Astrocyte of the spinal cord (primary cell): ENCODE data around the gene ACYP1.
A peak's percentile ranks its signal among the peaks of the same experiment; 100 is the strongest.
"Not testable (repeated sequence)": the region's sequence is repeated elsewhere in the genome, so short reads cannot be mapped to it uniquely, and the experiment has no call there.

ENCODE experiments used
- DNase-seq: peaks from one replicate; pipeline ENCODE4 v3.0.0; 2011; ENCODE audit warnings: low read depth, low spot score
- H3K4me3 ChIP-seq: 2 replicates; pipeline ENCODE4 v1.5.1; 2011; ENCODE audit warnings: low read depth, mild to moderate bottlenecking, low read length, moderate library complexity
- in situ Hi-C: cut with HindIII; loops from 2 replicates; pipeline ENCODE4 v1.10.0; 2017; ENCODE audit warnings: low sequenced_read_pairs
- TF ChIP-seq, protein P1 (sequence below): IDR thresholded peaks from 2 replicates; pipeline ENCODE4 v1.5.1; 2012; ENCODE audit warnings: low read depth, mild to moderate bottlenecking, low read length, inconsistent platforms

Gene ACYP1

DNA sequence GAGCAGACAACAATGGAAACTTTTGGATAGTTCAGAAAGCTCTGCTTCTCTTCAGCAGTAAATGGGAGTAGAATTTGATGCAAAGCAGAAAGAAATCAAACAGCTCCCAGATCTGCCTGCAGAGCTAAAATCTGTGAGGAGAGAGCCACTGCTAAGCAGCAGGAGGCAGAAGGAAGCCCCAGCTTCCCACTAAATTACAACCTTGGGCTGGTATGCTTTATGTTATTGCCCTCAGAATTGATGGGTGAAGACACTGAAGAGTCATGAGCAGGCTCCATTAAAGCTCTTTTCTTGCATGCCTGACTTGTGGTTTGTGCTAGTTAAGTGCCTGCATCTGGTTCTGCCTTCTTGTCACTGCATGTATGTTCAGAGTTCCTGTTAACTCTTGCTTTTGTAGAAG, 14.0 kb upstream of the ACYP1 start:
- TF ChIP-seq, protein P1, sequence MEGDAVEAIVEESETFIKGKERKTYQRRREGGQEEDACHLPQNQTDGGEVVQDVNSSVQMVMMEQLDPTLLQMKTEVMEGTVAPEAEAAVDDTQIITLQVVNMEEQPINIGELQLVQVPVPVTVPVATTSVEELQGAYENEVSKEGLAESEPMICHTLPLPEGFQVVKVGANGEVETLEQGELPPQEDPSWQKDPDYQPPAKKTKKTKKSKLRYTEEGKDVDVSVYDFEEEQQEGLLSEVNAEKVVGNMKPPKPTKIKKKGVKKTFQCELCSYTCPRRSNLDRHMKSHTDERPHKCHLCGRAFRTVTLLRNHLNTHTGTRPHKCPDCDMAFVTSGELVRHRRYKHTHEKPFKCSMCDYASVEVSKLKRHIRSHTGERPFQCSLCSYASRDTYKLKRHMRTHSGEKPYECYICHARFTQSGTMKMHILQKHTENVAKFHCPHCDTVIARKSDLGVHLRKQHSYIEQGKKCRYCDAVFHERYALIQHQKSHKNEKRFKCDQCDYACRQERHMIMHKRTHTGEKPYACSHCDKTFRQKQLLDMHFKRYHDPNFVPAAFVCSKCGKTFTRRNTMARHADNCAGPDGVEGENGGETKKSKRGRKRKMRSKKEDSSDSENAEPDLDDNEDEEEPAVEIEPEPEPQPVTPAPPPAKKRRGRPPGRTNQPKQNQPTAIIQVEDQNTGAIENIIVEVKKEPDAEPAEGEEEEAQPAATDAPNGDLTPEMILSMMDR: no peak
- H3K4me3 ChIP-seq: no peak overlapping the region
- in situ Hi-C loops: no loop called here
- DNase-seq: no peak

DNA sequence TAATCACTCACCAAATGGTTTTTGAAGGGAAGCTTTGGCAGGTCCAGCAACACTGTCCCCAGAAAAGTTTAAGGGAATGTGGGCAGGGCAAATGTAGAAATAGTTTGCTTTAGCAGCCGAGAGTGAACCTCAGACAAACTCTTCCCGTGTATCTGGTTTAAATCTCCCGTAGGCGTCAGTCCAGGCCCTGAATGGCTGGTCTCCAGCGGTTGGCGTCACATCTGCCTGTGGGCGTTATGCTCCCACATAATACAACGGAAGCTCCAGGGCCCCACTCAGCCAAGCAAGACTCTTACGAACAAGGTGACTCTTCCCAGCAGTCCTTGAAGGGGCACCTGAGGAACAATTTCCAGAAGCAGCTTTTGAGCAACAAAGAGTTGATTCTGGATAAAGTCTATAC, 6.6 kb upstream of the ACYP1 start:
- H3K4me3 ChIP-seq: no peak overlapping the region
- TF ChIP-seq, protein P1: no peak

DNA sequence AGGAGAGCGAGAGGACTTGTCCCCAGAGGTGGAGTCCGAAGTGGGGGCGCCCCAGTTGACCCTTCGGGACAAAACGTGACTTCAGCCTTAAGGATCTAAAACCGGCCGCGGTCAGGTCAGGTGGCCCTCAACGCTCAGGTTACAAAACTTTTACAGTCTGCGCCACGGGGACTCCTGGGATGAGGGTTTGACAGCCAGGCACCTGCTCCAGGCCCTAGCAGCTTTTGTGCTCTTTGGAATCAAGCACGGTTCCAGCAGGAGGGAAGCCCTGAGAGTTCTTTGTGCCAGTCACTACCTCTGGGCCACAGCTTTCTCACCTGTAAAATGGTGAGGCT, 6.0 kb upstream of the ACYP1 start:
- TF ChIP-seq, protein P1: no peak
- no peak for DNase-seq
- H3K4me3 ChIP-seq: peak overlapping the region; percentile 52
- in situ Hi-C loops: no loop called here

More for the DNA sequence above, 6.6 kb upstream of the ACYP1 start:
- no peak for DNase-seq
- in situ Hi-C loops: no loop called here

DNA sequence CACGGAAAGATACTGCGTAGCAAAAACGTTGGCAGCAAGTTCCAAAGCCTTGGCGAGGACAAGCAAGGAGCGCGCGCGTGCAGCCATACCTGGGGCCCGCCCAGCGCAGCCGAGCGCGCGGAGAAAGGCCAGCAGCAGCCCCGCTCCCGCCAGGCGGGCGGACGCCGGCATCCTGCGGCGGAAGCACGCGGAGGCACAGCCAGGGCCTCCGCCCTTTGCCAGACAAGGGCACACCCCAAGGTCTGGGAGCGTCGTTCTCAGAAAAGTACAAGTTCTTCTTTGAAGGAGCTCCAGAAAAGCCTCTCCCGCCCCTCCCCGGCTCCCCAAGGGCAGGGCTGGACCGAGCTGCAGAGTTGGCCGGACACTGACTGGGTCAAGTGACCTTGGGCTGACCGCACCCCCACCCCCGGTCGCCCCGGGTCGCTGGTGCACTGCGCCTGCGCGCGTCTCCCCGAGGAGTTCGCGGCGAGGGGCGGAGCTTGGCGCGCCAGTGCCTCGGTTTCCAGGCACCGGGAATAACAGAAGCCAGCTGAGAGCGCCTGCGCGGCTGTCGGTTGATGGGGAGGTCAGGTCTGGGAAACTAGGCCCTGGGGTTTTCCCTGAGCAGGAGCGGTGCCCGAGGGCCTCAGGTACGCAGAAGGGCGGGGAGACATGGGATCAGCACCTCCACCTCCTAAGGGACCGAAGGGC, 5.4 kb upstream of the ACYP1 start, which contains the start of gene ZC2HC1C:
Gene ZC2HC1C (plus strand): TSS at position 521 of the 690 bp plus-strand sequence. CDS start 933 bp downstream, outside the sequence.
- H3K4me3 ChIP-seq: peak within 1 kb of the TSS; percentile 52
- in situ Hi-C loops: no loop called here
- peak; percentile 85 for DNase-seq
- TF ChIP-seq, protein P1: no peak

DNA sequence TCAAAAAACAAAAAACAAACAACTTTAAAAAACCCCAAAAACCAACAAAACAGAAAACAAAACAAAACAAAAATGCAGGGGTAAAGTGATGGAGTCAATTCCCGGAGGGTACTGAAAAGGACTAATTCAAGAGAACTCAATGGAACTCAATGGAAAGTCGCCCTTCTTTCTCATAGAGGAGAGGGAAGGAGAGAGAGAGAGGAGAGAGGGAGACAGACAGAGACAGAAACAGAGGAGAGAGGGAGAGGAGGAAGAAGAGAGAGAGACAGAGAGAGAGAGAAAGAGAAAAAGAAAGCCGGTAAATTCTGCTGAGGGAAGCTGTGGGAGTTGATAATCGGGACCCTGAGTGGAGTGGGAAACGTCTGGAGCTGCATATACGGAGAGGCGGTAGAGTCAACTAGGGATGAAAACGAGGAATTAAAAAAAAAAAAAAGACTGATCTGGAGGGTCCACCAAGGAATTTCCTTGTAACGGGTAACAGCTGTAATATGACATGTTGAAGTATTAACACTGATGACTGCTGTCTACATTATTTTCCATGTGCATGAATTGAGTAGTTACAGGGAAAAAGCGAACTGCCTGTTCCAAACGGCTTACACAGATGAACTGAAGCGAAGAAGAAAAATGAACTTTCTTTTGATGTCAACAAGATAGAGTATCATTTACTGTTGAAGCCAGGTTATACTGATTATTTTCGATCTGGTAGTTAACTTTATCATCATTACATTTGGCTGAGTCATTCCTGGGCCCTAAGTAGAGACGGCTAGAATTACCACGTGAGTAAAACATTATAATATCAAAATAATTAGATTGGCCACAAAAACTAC, 4.7 kb upstream of the ACYP1 start:
- DNase-seq: peak; percentile 70
- TF ChIP-seq, protein P1: no peak
- peak overlapping the region; percentile 52 for H3K4me3 ChIP-seq
- in situ Hi-C loops: no loop called here

DNA sequence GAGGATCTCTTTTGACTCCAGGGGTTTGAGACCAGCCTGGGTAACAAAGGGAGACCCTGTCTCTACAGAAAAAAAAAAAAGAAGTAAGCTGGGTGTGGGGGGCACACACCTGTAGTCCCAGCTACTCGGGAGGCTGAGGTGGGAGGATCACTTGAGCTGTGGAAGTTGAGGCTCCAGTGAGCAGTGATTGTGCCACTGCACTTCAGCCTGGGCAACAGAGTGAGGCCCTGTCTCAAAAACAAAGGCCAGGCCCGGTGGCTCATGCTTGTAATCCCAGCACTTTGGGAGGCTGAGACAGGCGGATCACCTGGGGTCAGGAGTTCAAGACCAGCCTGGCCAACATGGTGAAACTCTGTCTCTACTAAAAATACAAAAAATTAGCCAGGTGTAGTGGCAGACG, 3.9 kb upstream of the ACYP1 start:
- H3K4me3 ChIP-seq, DNase-seq, in situ Hi-C loops: not testable (repeated sequence)

DNA sequence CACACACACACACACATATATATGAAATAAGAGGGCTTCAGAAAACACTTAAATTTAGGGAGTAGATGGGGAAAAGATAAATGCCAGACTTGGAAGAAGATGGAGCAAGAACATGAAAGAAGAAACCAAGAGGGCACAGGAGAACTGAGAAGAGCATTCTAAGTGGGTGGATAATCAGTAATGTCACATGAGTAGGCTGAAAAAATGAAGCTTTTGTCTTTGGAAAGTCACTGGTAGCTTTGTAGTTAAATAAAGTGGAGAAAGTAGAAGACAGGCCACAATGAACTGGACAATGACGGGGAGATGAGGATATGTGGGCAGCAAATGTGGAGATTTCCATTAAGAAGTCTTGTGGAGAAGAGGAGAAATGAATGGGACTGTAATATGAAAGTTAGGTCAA, 3.4 kb upstream of the ACYP1 start:
- TF ChIP-seq, protein P1: no peak
- in situ Hi-C loops: no loop called here
- H3K4me3 ChIP-seq: no peak overlapping the region
- no peak for DNase-seq
